Measurements from ENCODE around the gene TFPI.

The TFPI gene

GRCh38 chr2:187451510-187451909 is 102.7 kb downstream of the TFPI start:
- Histone ChIP-seq H3K4me3 (ENCODE audit: low read depth, low read length) (no peak overlapping the region), H3K36me3 (replicated peaks) (no peaks in the 10 kb centered on the region), H3K27me3 (replicated peaks) (no peaks in the 10 kb centered on the region), H3K27ac (no peak overlapping the region)
- no peak for TF ChIP-seq CTCF (IDR thresholded peaks at IDR 0.05; ENCODE audit: low read depth, low read length, missing control alignments)
- no peak for DNase-seq
- in situ Hi-C loops (cut with HindIII; ENCODE audit: low pct_ligation_motif_present, low sequenced_read_pairs): loop anchor here (25.0 kb wide), 1 partner anchor 589 kb away; no protein-coding TSS in a partner anchor

GRCh38 chr2:187447336-187447735 is 106.9 kb downstream of the TFPI start:
- no peak for DNase-seq
- no peaks in the 10 kb centered on the region for H3K27me3 ChIP-seq (replicated peaks)
- TF ChIP-seq CTCF (IDR thresholded peaks at IDR 0.05; ENCODE audit: low read depth, low read length, missing control alignments): no peak
- no peak overlapping the region for H3K27ac ChIP-seq
- H3K4me3 ChIP-seq (ENCODE audit: low read depth, low read length): peak overlapping the region; percentile 12
- no peaks in the 10 kb centered on the region for H3K36me3 ChIP-seq (replicated peaks)
- in situ Hi-C loops (cut with HindIII; ENCODE audit: low pct_ligation_motif_present, low sequenced_read_pairs): no loop called here

- Histone ChIP-seq H3K4me3 (ENCODE audit: low read depth, low read length) (peak overlapping the region; percentile 12), H3K36me3 (replicated peaks) (no peaks in the 10 kb centered on the region), H3K27ac (no peak overlapping the region), H3K27me3 (replicated peaks) (no peaks in the 10 kb centered on the region)
- TF ChIP-seq CTCF (IDR thresholded peaks at IDR 0.05; ENCODE audit: low read depth, low read length, missing control alignments): no peak
- in situ Hi-C loops (cut with HindIII; ENCODE audit: low pct_ligation_motif_present, low sequenced_read_pairs): no loop called here
- no peak for DNase-seq
Measured at GRCh38 chr2:187446711-187447110, 107.5 kb downstream of the TFPI start.

GRCh38 chr2:187445051-187445450 is 109.2 kb downstream of the TFPI start:
- no peak for TF ChIP-seq CTCF (IDR thresholded peaks at IDR 0.05; ENCODE audit: low read depth, low read length, missing control alignments)
- in situ Hi-C loops (cut with HindIII; ENCODE audit: low pct_ligation_motif_present, low sequenced_read_pairs): no loop called here
- H3K27me3 ChIP-seq (replicated peaks): no peaks in the 10 kb centered on the region
- H3K36me3 ChIP-seq (replicated peaks): no peaks in the 10 kb centered on the region
- no peak overlapping the region for H3K4me3 ChIP-seq (ENCODE audit: low read depth, low read length)
- H3K27ac ChIP-seq: no peak overlapping the region
- no peak for DNase-seq

- H3K27ac ChIP-seq: no peak overlapping the region
- no peak for TF ChIP-seq CTCF (IDR thresholded peaks at IDR 0.05; ENCODE audit: low read depth, low read length, missing control alignments)
- H3K4me3 ChIP-seq (ENCODE audit: low read depth, low read length): no peak overlapping the region
- in situ Hi-C loops (cut with HindIII; ENCODE audit: low pct_ligation_motif_present, low sequenced_read_pairs): no loop called here
- no peak for DNase-seq
- H3K36me3 ChIP-seq (replicated peaks): no peaks in the 10 kb centered on the region
- H3K27me3 ChIP-seq (replicated peaks): no peaks in the 10 kb centered on the region
Measured at GRCh38 chr2:187442778-187443177, 111.5 kb downstream of the TFPI start.

- DNase-seq: no peak
- in situ Hi-C loops (cut with HindIII; ENCODE audit: low pct_ligation_motif_present, low sequenced_read_pairs): no loop called here
- peak; percentile 6 for TF ChIP-seq CTCF (IDR thresholded peaks at IDR 0.05; ENCODE audit: low read depth, low read length, missing control alignments)
- Histone ChIP-seq H3K27me3 (replicated peaks) (no peaks in the 10 kb centered on the region), H3K27ac (no peak overlapping the region), H3K4me3 (ENCODE audit: low read depth, low read length) (no peak overlapping the region), H3K36me3 (replicated peaks) (no peaks in the 10 kb centered on the region)
Measured at GRCh38 chr2:187442378-187442777, 111.9 kb downstream of the TFPI start.
